GM12878 (cell line): ENCODE data around the gene ZMYND19. TPM values are rescaled to one million over a fixed set of nuclear protein-coding genes. Genes with fewer than 3 reads are reported as not detected.

Experiments used
- ATAC-seq: fragments of 200-7000 bp; cut with Tn5 transposase; 3 replicates; pipeline ENCODE4 v1.9.1; 2020; ENCODE audit warnings: mild to moderate bottlenecking, moderate library complexity
- BruUV-seq: library from RNA; stranded (reverse); fragments of 400-500 nt; replicated peaks from 2 replicates; lab custom pipeline; 2021; lab: Mats Ljungman, UMichigan
- CTCF ChIA-PET: fragments of 300-600 bp; sonication (Branson Sonifier 250); formaldehyde crosslinking; extraction: SDS; loops from one replicate; lab custom pipeline; 2021; ENCODE audit warnings: inconsistent platforms; lab: Yijun Ruan, JAX
- POLR2A ChIA-PET: fragments of 350-600 bp; formaldehyde crosslinking; extraction: SDS; loops from one replicate; lab custom pipeline; 2021; ENCODE audit warnings: inconsistent platforms; lab: Charles Lee
- RAD21 ChIA-PET: fragments of 300-600 bp; sonication (Branson Sonifier 250); formaldehyde crosslinking; loops from one replicate; lab custom pipeline; 2023; ENCODE audit warnings: antibody characterized with exemption; ENCODE audit not compliant: unreplicated experiment; lab: Charles Lee
- SMC1A ChIA-PET: fragments of 300-600 bp; sonication (Branson Sonifier 250); formaldehyde crosslinking; loops from one replicate; lab custom pipeline; 2023; ENCODE audit not compliant: unreplicated experiment, uncharacterized antibody; lab: Charles Lee
- DNase-seq: peaks from one replicate; pipeline ENCODE4 v3.0.0-alpha.2; 2011; ENCODE audit warnings: low read depth, low spot score
- FAIRE-seq: peaks from 3 replicates; lab custom pipeline; 2011; peaks lifted over from hg19 to GRCh38; lab: Jason Lieb, UNC
- H2AFZ ChIP-seq: 2 replicates; pipeline ENCODE4 v1.6.0; 2011; ENCODE audit warnings: low read depth, low read length, control low read depth; ENCODE audit not compliant: control insufficient read depth
- H3K27ac ChIP-seq: 2 replicates; pipeline ENCODE4 v1.5.1; 2011; ENCODE audit warnings: control low read depth; ENCODE audit not compliant: control insufficient read depth, insufficient read depth
- H3K27me3 ChIP-seq, 2 experiments: replicated peaks in 1 of 2; 2 replicates each; pipeline versions ENCODE4 v1.6.0 to v1.6.1; 2011; ENCODE audit warnings: low read length in 1 of 2; ENCODE audit not compliant: control insufficient read depth in 2 of 2, insufficient read depth in 2 of 2
- H3K36me3 ChIP-seq, 2 experiments: 2 replicates each; pipeline ENCODE4 v1.5.1; 2011; ENCODE audit warnings: low read length in 1 of 2; ENCODE audit not compliant: control insufficient read depth in 2 of 2, insufficient read depth in 2 of 2
- H3K4me1 ChIP-seq: 2 replicates; pipeline ENCODE4 v1.6.1; 2011; ENCODE audit warnings: mild to moderate bottlenecking, low read length, moderate library complexity, mixed read lengths; ENCODE audit not compliant: control insufficient read depth, insufficient read depth
- H3K4me2 ChIP-seq: 2 replicates; pipeline ENCODE4 v1.6.0; 2011; ENCODE audit warnings: control low read depth; ENCODE audit not compliant: control insufficient read depth, insufficient read depth
- H3K4me3 ChIP-seq: fragments of 200-600 bp; sonication (generic); 2 replicates; pipeline ENCODE4 v1.5.1; 2016
- H3K79me2 ChIP-seq: 2 replicates; pipeline ENCODE4 v1.6.0; 2011; ENCODE audit warnings: low read length; ENCODE audit not compliant: control insufficient read depth, insufficient read depth
- H3K9ac ChIP-seq: 2 replicates; pipeline ENCODE4 v1.8.0; 2011; ENCODE audit warnings: low read length, control low read depth, mixed read lengths; ENCODE audit not compliant: control insufficient read depth, insufficient read depth
- H3K9me3 ChIP-seq: replicated peaks from 3 replicates; pipeline ENCODE4 v1.5.1; 2011; ENCODE audit warnings: mild to moderate bottlenecking, low read length; ENCODE audit not compliant: control insufficient read depth, insufficient read depth
- H4K20me1 ChIP-seq: 2 replicates; pipeline ENCODE4 v1.6.0; 2011; ENCODE audit not compliant: control insufficient read depth, insufficient read depth
- BCLAF1 ChIP-seq: fragments of 450-650 bp; IDR thresholded peaks from 2 replicates; pipeline ENCODE4 v1.6.1; 2017; ENCODE audit warnings: antibody characterized with exemption, mild to moderate bottlenecking, moderate library complexity
- CEBPZ ChIP-seq: fragments of 150-350 bp; IDR thresholded peaks from 2 replicates; pipeline ENCODE4 v1.6.1; 2016; ENCODE audit warnings: low read depth, low read length
- CTCF ChIP-seq, 3 experiments: IDR thresholded peaks in 2 of 3; conservative IDR thresholded peaks in 1 of 3; 2 replicates each; pipeline ENCODE4 v1.5.1; 2011; ENCODE audit warnings: low read depth in 3 of 3, low read length in 3 of 3, mild to moderate bottlenecking in 3 of 3, control low read depth in 2 of 3, moderate library complexity in 2 of 3, inconsistent platforms in 1 of 3, mixed read lengths in 1 of 3; ENCODE audit not compliant: control insufficient read depth in 2 of 3, insufficient read depth in 1 of 3; ENCODE audit errors: extremely low read depth in 1 of 3
- EP300 ChIP-seq, 2 experiments: fragments of 150-350 bp in 1 of 2; IDR thresholded peaks; 2 replicates each; pipeline ENCODE4 v1.6.1; 2011 to 2012; ENCODE audit warnings: low read depth in 2 of 2, low read length in 2 of 2, borderline replicate concordance in 1 of 2, improper control_type of control experiment in 1 of 2, inconsistent platforms in 1 of 2; ENCODE audit not compliant: control insufficient read depth in 1 of 2
- FOS ChIP-seq: IDR thresholded peaks from 3 replicates; pipeline ENCODE4 v1.6.1; 2011; ENCODE audit warnings: borderline replicate concordance; ENCODE audit not compliant: insufficient read length; ENCODE audit errors: extremely low read depth
- HDAC2 ChIP-seq: fragments of 200-600 bp; sonication (generic); IDR thresholded peaks from 2 replicates; pipeline ENCODE4 v1.6.1; 2017
- HSF1 ChIP-seq: fragments of 150-350 bp; IDR thresholded peaks from 2 replicates; pipeline ENCODE4 v1.6.1; 2014; ENCODE audit warnings: mild to moderate bottlenecking, low read depth, low read length
- KDM1A ChIP-seq: fragments of 200-600 bp; sonication (generic); IDR thresholded peaks from 2 replicates; pipeline ENCODE4 v1.6.1; 2016; ENCODE audit warnings: borderline replicate concordance
- NFIC ChIP-seq: IDR thresholded peaks from 2 replicates; pipeline ENCODE4 v1.6.1; 2012; ENCODE audit warnings: low read depth, mild to moderate bottlenecking, inconsistent platforms, low read length, moderate library complexity
- PAX5 ChIP-seq: IDR thresholded peaks from 2 replicates; pipeline ENCODE4 v1.6.1; 2011; ENCODE audit warnings: low read depth, low read length, borderline replicate concordance
- ZNF274 ChIP-seq: IDR thresholded peaks from one replicate; pipeline ENCODE4 v1.8.0; 2011; ENCODE audit not compliant: insufficient read length, insufficient read depth
- WGBS: methylation state at CpG from one replicate; pipeline ENCODE4 v1.1.6; 2016; ENCODE audit warnings: low lambda C conversion rate; ENCODE audit not compliant: insufficient replicate concordance, insufficient coverage; ENCODE audit errors: missing lambda C conversion rate; 5-methylcytosine and 5-hydroxymethylcytosine counted together
- in situ Hi-C: fragments of 300-500 bp; cut with MboI; formaldehyde crosslinking; loops from 9 replicates; pipeline ENCODE4 v1.14.3; 2018; ENCODE audit warnings: mixed read lengths
- intact Hi-C: fragments of 100-400 bp; cut with micrococcal nuclease; formaldehyde crosslinking; loops from one replicate; pipeline ENCODE4 v1.14.2; 2022; ENCODE audit not compliant: unreplicated experiment
- polyA plus RNA-seq, 11 experiments: library from polyadenylated mRNA; depleted of rRNA in 4 of 11; unstranded in 6 of 11; stranded (reverse) in 5 of 11; fragments of >200 nt; fragmentation: Nextera tagmentation in 4 of 11; fragmentation: Illumina TruSeq in 1 of 11; extraction: Ambion mirVana in 4 of 11; extraction: Trizol in 1 of 11; gene quantifications; 1 replicate in 1 of 11; 2 replicates in 10 of 11; pipeline versions ENCODE4 v1.2.1 to v1.2.3, GENCODE V29; 2011 to 2016; ENCODE audit warnings: inconsistent platforms in 2 of 11, missing spikeins in 2 of 11, low read depth in 1 of 11
- total RNA-seq, 4 experiments: library from RNA; depleted of rRNA in 3 of 4; stranded (reverse); fragments of >200 nt in 3 of 4; fragmentation: Illumina TruSeq in 1 of 4; extraction: Trizol in 1 of 4; gene quantifications; 2 replicates each; pipeline versions ENCODE4 v1.2.1 to v1.2.3, GENCODE V29; 2013 to 2021

The ZMYND19 gene
- total and polyA plus RNA-seq, 10 of the 15 experiments (the other 5 are each of a cell fraction or from before 2014, with no cell fraction given) = 0.84 to 54.8 (median 20.1) TPM

GRCh38 chr9:137564134-137564533 is 26.2 kb downstream of the ZMYND19 start (continued):
- TF ChIP-seq HSF1 = no peak
- TF ChIP-seq, all 136 proteins: peak for 0

- no peaks in the 10 kb centered on the region for H3K9me3 ChIP-seq
- TF ChIP-seq FOS (no peak), CEBPZ (no peak), HDAC2 (no peak), KDM1A (no peak), EP300 (IDR thresholded peaks at IDR 0.05; ENCODE audit: borderline replicate concordance in 1 of 2, control insufficient read depth in 1 of 2, low read depth in 2 of 2, low read length in 2 of 2) (no peak), BCLAF1 (no peak), ZNF274 (no peak), CTCF (IDR thresholded peaks at IDR 0.05 in 2 of 3, conservative IDR thresholded peaks at IDR 0.05 in 1 of 3; ENCODE audit: control insufficient read depth in 2 of 3, extremely low read depth in 1 of 3, insufficient read depth in 1 of 3, low read depth in 3 of 3, low read length in 3 of 3) (no peak), PAX5 (no peak), NFIC (no peak)
- RAD21 ChIA-PET = no interaction called here
Measured at GRCh38 chr9:137558127-137558526, 32.2 kb downstream of the ZMYND19 start.

More at GRCh38 chr9:137558127-137558526, 32.2 kb downstream of the ZMYND19 start:
- H3K79me2 ChIP-seq = no peaks in the 10 kb centered on the region; the same call in 1 of the 2 replicates
- no peak overlapping the region for H3K4me3 ChIP-seq
- POLR2A ChIA-PET = no interaction called here
- no peak for DNase-seq
- H3K36me3 ChIP-seq = peaks cover 13 to 20% of the 10 kb centered on the region in 2 experiments
- no TSS peak for BruUV-seq
- no peak for FAIRE-seq
- H4K20me1 ChIP-seq = no peaks in the 10 kb centered on the region
- no peak overlapping the region for H3K9ac ChIP-seq
- no peak overlapping the region for H2AFZ ChIP-seq
- H3K27me3 ChIP-seq = no peaks in the 10 kb centered on the region
- intact Hi-C loops (no loop called here), in situ Hi-C loops (no loop called here)
- ATAC-seq = no peak
- CTCF ChIA-PET = interaction anchor here (1.1 to 1.3 kb wide), 2 partner anchors 18 to 23 kb away, joined by 3 to 5 read pairs; no protein-coding TSS in a partner anchor
- no peaks in the 10 kb centered on the region; the same call in 1 of the 2 replicates for H3K4me1 ChIP-seq
- WGBS = 96% methylated on average over 4 of the region's 4 CpGs
- H3K27ac ChIP-seq = no peak overlapping the region
- H3K4me2 ChIP-seq = no peak overlapping the region
- SMC1A ChIA-PET = interaction anchor here (1.5 kb wide), 1 partner anchor 17 kb away, joined by 3 read pairs; no protein-coding TSS in a partner anchor
